Esophagus squamous epithelium (tissue), 4 donors: ENCODE results near the gene RAB11FIP3.

Source experiments
- POLR2A ChIP-seq, 4 donors: fragments of 450-650 bp; IDR thresholded peaks; one replicate each; pipeline ENCODE4 v1.6.1; 2017; ENCODE audit warnings: antibody characterized with exemption in 4 of 4, mild to moderate bottlenecking in 4 of 4, moderate library complexity in 3 of 4
- TF ChIP-seq, protein P1 (sequence below), 6 experiments: fragments of 450-650 bp in 4 of 6; fragments of 200-600 bp in 2 of 6; sonication (generic) in 2 of 6; IDR thresholded peaks; one replicate each; pipeline ENCODE4 v1.5.1; 2016 to 2019; ENCODE audit warnings: antibody characterized with exemption in 6 of 6, mild to moderate bottlenecking in 4 of 6, moderate library complexity in 4 of 6

DNA sequence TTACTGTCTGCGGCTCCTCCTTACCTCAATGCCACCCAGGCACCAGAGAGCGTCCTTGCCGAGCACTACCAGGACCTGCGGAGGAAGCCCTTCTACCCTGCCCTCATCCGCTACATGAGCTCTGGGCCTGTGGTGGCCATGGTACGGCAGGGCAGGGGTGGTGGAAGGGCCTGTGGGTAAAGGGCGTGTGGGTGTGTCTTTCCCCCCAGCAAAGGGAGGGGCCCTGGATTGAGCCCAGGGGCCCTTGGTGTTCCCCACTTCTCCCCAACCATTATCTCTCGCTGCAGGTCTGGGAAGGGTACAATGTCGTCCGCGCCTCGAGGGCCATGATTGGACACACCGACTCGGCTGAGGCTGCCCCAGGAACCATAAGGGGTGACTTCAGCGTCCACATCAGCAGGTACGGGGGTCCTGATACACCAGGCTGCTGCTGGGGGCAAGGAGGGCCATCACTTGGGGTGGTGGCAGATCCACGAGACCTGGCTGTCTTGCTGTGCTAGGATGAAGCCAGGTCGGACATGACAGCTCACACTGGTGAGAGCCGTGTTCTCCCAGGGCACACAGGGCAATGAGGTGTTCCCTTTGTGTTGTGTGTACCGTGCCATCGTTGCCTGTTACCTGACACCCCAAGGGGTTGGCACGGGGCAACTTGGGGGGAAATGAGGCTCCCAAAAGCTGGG, 26.0 kb upstream of the RAB11FIP3 start:
- TF ChIP-seq, protein P1, sequence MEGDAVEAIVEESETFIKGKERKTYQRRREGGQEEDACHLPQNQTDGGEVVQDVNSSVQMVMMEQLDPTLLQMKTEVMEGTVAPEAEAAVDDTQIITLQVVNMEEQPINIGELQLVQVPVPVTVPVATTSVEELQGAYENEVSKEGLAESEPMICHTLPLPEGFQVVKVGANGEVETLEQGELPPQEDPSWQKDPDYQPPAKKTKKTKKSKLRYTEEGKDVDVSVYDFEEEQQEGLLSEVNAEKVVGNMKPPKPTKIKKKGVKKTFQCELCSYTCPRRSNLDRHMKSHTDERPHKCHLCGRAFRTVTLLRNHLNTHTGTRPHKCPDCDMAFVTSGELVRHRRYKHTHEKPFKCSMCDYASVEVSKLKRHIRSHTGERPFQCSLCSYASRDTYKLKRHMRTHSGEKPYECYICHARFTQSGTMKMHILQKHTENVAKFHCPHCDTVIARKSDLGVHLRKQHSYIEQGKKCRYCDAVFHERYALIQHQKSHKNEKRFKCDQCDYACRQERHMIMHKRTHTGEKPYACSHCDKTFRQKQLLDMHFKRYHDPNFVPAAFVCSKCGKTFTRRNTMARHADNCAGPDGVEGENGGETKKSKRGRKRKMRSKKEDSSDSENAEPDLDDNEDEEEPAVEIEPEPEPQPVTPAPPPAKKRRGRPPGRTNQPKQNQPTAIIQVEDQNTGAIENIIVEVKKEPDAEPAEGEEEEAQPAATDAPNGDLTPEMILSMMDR (IDR thresholded peaks at IDR 0.05) = no peak
- TF ChIP-seq POLR2A (IDR thresholded peaks at IDR 0.05) = no peak
